Measurements from ENCODE around the gene SLC49A3. TPM values are rescaled to one million over a fixed set of nuclear protein-coding genes. Genes with fewer than 3 reads are reported as not detected.

The SLC49A3 gene
- total RNA-seq, 4 donors from 2014 or later, result 7.8 to 20.1 (median 14.4) TPM

DNA sequence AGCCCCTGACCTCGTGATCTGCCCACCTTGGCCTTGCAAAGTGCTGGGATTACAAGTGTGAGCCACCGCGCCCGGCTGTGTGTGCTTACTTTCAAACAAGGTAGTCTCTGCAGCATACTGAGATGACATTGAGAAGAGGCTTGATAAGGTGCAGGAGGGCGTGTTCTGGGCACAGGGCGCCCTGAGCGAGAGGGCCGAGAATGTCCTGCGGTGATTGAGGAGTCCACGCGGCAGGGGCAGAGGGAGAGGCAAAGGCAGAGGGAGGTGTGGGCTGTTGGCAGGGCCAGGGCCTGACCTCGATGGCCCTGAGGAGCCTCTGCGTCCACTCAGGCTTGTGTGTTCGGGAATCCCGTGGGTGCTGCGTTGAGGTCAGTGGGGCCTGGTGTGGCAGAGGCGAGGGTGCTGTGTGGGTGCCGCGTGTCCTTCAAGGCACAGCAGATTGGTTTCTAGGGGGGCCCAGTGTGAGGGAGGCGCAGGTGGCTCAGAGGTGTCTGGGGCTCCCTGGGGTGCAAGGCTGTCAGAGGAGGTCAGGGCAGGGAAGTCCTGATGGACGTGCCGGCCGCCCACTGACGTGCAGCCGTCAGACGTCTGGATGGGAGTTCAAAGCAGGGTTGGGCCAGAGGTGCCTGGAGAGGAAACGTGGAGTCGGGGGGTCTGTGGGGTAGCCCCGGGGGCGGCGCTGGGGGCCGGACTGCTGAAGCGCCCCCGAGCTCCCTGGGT is 28.8 kb upstream of the SLC49A3 start:
- no peak for TF ChIP-seq CTCF (IDR thresholded peaks at IDR 0.05; ENCODE audit: low read depth)

DNA sequence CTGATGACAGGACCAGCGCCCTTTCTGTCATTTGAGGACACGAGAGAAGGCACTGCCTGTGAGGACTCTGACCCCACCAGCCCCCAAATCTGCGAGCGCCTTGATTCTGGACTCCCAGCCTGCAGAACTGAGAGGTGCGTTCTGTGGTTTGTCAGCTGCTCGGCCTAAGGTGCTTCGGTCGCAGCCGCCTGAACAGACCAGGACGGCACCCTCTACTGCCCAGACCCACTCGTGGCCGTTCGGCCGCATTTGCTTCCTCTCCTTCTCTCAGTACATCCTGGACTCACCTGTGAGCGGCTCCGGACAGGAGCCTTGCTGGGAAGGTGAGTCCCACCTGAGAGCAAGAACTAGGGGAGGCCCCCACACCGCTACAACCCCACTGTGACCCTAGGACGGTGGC is 25.1 kb upstream of the SLC49A3 start:
- no peak for TF ChIP-seq CTCF (IDR thresholded peaks at IDR 0.05; ENCODE audit: low read depth)

GRCh38 chr4:712916-713632 is 24.1 kb upstream of the SLC49A3 start:
- TF ChIP-seq CTCF (IDR thresholded peaks at IDR 0.05; ENCODE audit: low read depth), result no peak

GRCh38 chr4:712093-712492 is 23.1 kb upstream of the SLC49A3 start:
- no peak for TF ChIP-seq CTCF (IDR thresholded peaks at IDR 0.05; ENCODE audit: low read depth)

GRCh38 chr4:710916-711315 is 22.0 kb upstream of the SLC49A3 start:
- TF ChIP-seq CTCF (IDR thresholded peaks at IDR 0.05; ENCODE audit: low read depth), result no peak

DNA sequence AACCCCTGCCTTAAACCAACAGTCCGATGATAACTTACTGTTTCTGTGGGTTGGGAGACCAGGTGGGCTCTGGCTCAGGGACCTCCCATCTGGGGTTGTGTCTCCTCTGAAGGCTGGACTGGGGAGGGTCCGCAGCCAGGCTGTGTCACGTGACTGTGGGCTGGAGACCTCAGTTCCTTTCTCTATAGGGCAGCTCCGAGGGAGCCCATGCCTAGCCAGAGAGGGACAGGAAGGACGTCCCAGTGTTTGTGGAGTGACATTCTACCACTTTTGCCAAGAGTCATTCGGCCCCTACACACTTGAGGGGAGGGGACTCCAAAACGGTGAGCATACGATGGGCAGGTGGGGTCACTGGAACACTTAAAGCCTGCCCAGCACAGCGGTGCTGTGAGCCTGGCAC is 21.2 kb upstream of the SLC49A3 start:
- no peak for TF ChIP-seq CTCF (IDR thresholded peaks at IDR 0.05; ENCODE audit: low read depth)

GRCh38 chr4:709348-709747 is 20.4 kb upstream of the SLC49A3 start:
- no peak for TF ChIP-seq CTCF (IDR thresholded peaks at IDR 0.05; ENCODE audit: low read depth)

Measured in subcutaneous adipose tissue (tissue), 4 donors.